Activated CD4-positive, CD25-positive, alpha-beta regulatory T cell (primary cell): Measurements from ENCODE around the gene NPAS4.
"Not testable (repeated sequence)": the region's sequence is repeated elsewhere in the genome, so short reads cannot be mapped to it uniquely, and the experiment has no call there.

ENCODE experiments used
- DNase-seq, 4 experiments: peaks; one replicate each; lab custom pipeline; 2025; lab: John Stamatoyannopoulos, UW

NPAS4 gene

GRCh38 chr11:66420671-66421476 lies at the start of gene NPAS4:
NPAS4 (plus strand) TSS chr11:66421035; CDS start chr11:66421180, 145 bp downstream.
- DNase-seq, result no peak

DNA sequence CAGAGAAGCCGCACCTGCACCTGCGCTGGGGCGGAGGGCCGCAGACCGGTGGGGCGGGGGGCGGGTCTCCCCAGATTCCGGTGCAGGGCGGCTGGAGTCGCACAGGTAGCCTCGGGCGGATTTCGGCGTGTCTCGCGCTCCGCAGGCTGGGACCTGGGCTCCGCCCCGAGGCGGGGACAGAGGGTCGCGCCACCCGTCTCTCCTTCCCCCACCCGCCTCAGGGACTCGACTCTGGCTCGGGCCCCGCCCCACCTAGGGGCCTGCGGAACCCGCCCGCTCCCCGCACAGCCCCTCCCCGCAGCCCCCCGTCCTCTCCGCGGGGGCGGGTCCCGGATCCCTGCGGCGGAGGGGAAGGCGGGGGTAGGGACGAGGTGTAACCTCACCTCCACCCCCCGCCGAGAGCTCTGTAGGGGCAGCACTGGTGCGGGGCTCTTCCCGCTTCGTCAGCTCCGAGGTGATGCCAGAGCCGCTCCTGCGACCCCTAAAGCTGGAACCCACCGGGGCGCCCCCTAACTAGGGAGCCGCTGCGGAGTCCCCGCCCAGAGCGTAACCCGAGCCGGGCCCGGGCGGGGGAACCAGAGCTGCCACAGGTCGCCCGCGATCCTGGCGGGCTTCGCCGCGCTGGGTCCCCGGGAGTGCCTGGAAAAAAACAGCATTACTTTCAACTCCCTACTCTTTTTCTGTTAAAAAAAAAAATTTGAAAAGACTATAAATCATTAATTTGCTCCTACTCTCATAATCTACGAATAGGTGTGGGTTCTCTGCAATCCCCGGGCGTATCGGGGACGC lies 49.0 kb upstream of the NPAS4 start, which contains the start of gene SLC29A2:
Gene SLC29A2 (minus strand): TSS at position 134 of the 789 bp plus-strand sequence. CDS start 169 bp downstream, outside the sequence.
- DNase-seq, result peak; percentile 47 to 59 (median 56)

DNA sequence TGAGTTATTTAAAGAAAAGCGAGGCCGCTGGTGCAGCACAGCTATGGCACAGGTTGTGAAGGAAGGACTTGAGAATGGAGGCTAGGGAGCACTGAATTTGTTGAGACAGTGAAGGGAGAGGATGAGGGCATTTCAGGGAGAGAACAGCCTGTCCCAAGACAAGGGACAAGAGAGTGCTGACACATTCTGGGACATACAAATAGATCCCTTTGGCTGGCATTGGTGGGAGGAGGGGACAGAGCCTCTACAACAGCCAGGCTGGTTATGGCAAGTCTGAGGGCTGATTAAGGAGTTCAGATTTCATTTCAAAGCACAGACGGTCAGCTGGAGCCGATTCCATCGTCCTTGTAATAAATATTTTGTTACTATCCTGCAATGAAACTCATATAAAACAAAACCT lies 47.6 kb upstream of the NPAS4 start:
- DNase-seq, result no peak

GRCh38 chr11:66373690-66374287 lies 47.0 kb upstream of the NPAS4 start:
- DNase-seq, result not testable (repeated sequence)

GRCh38 chr11:66380264-66380663 lies 40.6 kb upstream of the NPAS4 start:
- DNase-seq, result not testable (repeated sequence)

DNA sequence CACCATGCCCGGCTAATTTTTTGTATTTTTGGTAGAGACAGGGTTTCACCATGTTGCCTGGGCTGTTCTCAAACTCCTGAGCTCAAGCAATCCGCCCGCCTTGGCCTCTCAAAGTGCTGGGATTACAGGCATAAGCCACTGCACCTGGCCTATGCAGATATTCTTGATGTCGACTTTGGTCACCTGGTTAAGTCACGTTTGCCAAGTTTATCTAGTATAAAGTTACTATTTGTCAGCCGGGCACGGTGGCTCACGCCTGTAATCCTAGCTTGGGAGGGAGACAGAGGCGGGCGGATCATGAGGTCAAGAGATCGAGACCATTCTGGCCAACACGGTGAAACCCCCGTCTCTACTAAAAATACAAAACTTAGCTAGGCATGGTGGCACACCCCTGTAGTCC lies 36.5 kb upstream of the NPAS4 start:
- not testable (repeated sequence) for DNase-seq

GRCh38 chr11:66386171-66387069 lies 34.4 kb upstream of the NPAS4 start:
- DNase-seq, result peak; percentile 60 to 77 (median 69)

GRCh38 chr11:66388780-66389386 lies 32.0 kb upstream of the NPAS4 start:
- peak; percentile 16 to 46 (median 36) for DNase-seq

DNA sequence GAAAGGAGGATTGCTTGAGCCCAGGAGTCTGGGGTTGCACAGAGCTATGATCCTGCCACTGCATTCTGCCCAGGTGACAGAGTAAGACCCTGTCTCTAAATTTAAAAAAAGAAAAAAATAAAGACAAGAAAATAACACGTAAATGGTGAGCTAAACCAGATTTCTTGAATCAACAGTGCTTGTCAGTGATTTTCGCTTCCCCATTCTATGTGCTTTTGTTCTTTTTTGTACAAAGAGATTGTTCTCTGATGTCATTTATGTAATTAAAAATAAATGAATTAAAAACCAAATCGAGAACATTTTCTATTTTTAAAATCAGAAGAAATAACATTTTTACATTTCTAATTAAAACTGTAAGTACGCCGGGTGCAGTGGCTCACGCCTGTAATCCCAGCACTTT lies 29.5 kb upstream of the NPAS4 start:
- DNase-seq, result no peak

DNA sequence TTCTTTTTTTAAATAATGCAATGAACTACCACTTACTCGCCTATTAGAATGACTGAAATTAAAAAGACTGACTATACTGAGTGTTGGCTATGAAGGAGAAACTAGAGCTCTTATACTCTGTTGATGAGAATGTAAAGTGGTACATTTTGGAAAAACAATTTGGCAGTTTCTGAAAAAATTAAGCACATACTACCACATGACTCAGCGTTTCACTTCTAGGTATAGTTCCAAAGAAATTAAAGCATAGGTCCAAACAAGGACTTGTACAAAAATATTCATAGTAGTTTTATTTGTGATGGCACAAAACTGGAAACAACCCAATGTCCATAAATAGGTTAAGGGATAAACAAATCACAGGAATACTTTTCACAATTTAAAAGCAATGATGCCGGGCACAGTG lies 26.9 kb upstream of the NPAS4 start:
- no peak for DNase-seq

GRCh38 chr11:66407651-66408050 lies 13.2 kb upstream of the NPAS4 start:
- DNase-seq, result no peak

- DNase-seq, result peak; percentile 86 to 99 (median 91)
Measured at GRCh38 chr11:66408488-66409214, 12.2 kb upstream of the NPAS4 start.

DNA sequence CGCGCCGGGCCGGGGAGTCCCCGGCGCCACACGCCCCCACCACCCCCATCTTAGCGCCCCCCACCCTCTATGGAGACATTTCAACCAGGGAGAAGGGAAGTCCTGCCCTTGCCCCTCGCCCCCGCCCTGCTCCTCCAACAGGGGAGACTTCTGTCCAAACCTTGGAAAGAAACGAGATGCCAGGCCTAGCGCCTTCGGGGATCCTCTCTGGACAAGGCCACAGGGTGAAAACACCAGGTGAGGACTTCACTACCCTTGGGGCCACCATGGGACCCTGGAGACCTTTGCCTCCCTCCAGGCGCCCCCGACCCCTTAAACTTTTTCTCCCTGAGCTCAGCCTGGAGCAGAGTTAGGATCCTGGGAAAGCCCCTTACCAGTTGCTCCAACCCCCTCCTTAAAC lies 11.6 kb upstream of the NPAS4 start:
- DNase-seq, result no peak

- DNase-seq, result no peak
Measured at GRCh38 chr11:66410191-66410590, 10.6 kb upstream of the NPAS4 start.

- DNase-seq, result no peak
Measured at GRCh38 chr11:66411323-66411722, 9.5 kb upstream of the NPAS4 start.

DNA sequence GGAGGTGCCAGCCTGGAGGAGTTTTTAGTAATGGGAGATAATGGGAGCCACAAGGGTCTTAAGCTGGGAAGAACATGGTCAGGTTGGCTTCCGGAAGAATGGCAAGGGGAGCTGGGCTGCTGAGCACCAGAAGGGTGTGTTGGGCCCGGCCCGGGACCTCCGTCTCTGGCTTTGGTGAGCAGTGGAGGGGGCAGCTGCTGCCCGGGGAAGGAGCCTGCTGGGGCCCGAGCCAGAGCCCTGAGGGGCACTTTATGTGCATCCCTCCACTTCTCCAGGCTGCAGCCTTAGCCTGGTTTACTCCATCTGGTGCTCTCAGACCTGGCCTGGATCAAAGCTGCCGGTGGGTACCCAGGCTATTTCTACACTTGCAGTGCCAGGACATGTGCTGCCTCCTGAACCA lies 8.7 kb upstream of the NPAS4 start:
- DNase-seq, result no peak

- DNase-seq, result no peak
Measured at GRCh38 chr11:66413167-66413566, 7.7 kb upstream of the NPAS4 start.

DNA sequence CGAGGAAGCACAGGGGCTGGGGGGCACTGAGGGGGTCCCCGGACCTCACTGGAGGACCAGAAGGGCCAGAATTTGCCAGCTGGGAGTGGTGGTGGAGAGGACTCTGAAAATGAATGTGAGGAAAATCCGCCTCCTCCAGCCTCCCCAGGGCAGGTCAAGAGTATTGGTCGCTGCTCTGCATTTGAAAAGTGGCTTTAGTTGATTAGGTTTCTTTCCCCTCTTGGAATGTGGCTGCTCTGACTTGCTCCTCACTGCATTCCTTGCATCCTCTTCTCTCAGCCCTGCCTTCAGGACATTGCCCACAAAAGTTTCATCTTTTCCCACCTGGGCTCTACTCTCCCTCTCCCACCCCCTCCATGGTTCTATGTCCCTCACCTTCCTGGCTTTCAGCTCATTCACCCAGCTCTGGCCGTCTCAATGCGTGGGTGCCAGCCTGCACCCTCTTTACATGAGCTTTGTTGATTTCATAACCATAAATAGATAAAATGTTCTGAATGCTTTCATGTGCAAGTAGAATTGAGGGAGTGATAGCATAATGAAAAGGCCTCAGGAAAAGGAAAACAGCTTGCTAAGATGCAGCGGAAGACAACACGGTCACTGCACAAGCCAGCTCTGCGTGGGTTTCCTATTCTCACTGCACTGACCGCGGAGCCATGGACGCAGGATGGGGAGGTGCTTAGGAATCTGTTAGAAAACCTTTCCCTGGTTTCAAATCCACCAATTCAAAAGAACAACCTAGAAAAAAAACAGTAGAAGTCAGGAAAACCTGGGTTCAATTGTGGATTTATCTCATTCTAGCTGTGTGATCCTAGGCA lies 6.5 kb upstream of the NPAS4 start:
- DNase-seq, result no peak

DNA sequence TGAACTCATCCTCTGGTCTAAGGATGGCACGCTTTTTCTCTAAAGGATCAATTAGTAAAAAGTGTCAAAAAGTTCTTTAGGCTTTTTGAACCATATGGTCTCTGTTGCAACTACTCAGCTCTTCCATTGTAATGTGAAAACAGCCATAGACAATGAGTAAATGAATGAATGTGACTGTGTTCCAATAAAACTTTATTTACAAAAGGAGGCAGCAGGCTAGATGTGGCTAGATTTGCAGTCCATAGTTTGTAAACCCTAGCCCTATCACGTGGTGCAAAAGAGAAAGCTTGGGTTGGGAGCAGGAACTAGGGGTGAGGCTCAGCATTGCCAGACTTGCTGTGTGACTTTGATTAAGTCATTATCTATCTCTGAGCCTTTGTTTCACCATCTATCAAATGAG lies 5.4 kb upstream of the NPAS4 start:
- no peak for DNase-seq

GRCh38 chr11:66417000-66417399 lies 3.8 kb upstream of the NPAS4 start:
- DNase-seq, result no peak
